GM18861 (cell line): ENCODE data around the gene ARL2.
A peak's percentile ranks its signal among the peaks of the same experiment; 100 is the strongest.
"Not testable (repeated sequence)": the region's sequence is repeated elsewhere in the genome, so short reads cannot be mapped to it uniquely, and the experiment has no call there.

Experiments
- ATAC-seq: cut with Tn5 transposase; IDR thresholded peaks from one replicate; pipeline ENCODE4 v1.9.1; 2021; ENCODE audit not compliant: unreplicated experiment

The ARL2 gene

GRCh38 chr11:65003968-65004367 lies 10.0 kb upstream of the ARL2 start:
- not testable (repeated sequence) for ATAC-seq

DNA sequence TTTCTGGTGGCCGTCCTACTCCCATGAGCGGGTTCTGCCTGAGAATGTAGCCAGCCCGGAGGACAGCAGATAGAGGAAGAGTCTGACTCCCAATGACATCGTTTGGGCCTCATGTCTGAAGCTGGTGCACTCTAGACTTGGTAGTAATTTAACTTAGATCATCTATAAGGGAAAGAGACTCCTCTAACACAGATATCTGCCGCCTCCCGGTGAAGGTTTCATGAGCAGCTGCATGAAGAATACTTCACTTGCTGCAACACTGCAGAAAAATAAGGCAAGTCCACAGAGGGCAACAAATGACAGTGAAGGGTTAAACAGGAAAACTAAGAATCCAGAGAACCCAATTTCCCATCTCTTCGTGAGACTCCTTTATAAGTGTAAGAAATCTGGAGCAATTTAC lies 5.9 kb upstream of the ARL2 start:
- ATAC-seq: no peak

- no peak for ATAC-seq
Measured at GRCh38 chr11:65008873-65009272, 5.1 kb upstream of the ARL2 start.

DNA sequence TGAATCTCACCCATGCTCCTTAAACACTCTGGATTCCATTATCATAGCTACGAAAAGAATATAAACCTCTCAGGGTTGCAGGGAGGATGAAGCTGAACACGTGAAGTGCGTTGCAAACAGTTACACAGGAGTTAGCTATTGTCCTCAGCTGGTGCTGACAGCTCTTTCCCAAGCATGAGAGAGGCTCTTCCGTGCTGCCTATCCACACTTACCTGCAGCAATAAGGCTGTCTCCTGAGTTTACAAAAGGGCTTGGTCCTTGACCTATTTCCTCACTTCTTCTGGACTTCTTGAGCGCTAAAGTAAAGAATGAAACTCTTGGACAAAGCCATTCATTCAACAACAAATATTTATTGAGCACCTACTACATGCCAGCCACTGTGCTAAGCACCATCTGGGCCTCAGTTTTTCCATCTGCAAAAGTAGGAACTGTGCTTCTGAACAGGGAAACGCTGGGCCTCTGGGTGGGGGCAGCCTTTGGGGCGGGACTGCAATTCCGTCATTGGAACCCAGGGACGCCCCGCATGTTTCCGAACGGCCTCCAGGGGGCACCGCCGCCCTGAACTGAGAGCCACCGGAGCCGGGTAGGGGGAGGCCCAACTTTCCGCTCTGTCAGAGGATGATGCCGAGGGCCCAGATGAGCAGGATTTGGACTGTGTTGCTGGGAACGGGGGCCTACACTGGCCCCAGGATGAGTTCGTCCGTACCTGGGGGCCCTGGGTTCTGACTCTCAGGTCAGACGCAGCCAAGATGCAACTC lies 651 bp upstream of the ARL2 start:
- ATAC-seq: peak; percentile 44

- ATAC-seq: no peak
Measured at GRCh38 chr11:65014726-65015227, 817 bp downstream of the ARL2 start.

DNA sequence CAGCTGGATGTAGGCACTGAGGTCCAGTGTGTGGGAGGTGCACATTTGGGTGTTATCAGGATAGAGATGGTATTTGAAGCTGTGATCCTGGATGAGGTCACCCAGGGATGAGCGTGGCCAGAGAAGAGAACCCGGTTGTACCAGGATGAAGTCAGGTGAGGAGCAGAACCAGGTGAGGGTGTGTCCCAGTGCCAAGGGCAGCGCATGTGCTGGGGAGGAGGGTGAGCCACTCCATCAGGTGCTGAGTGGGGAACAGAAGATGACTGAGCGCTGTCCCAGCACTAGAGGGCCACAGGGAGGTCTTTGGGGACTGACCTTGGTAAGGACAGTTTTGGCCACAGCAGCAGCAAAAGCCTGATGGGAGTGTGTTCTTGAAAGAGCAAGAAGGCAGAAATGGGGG lies 2.7 kb downstream of the ARL2 start:
- no peak for ATAC-seq

DNA sequence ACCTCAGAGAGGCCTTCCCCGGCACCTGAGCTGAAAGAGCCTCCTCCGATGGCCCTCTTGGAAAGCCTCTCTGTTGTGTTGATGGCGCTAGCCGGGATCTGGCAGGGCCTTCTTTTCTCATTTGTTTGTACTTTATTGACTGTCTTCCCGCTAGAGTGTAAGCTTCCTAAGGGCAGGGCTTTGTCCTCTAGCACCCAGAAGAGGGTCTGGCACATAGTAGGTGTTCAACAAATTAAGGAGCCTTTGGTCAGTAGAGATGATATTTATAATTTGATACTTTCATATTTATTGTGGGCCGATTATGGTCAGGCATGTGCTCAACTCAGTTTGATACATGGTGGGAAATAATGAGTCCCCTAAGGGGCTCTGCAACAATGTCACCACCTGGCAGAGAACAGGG lies 4.0 kb downstream of the ARL2 start:
- no peak for ATAC-seq

DNA sequence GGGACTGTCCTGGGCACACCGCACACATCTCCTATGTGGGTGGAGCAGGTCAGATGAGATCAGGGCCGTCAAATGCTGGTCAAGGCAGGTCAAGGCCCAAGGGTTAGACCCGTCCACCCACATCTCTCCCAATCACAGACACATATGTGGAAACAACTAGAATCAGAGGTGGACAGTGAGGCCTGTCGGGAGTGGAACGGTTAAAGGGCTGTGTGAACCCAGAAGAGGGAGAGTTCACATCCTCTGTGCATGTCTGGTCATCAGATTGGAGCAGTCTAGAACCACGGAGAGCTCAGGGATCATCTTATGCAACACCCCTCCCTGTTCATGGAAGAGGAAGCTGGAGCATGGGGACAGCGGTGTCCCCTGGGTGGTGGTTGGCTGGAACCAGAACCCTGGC lies 5.9 kb downstream of the ARL2 start:
- ATAC-seq: no peak

DNA sequence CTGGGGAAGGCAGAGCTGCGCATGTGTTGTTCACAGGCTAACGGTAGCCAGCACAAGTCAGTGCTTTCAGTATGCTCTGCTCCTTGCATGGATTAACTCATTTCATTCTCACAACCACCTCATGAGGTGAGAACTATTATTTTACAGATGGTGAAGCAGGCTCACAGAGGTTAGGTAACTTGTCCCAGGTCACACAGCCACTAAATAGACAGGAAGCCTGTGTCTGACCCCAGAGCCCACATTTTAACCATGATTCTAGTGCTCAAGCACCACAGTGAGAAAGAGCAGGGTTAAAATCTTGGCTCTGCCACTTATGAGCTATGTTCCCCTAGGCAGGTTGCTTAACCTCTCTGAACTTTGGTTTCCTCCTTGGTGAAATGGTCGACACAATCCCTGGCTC lies 7.0 kb downstream of the ARL2 start:
- no peak for ATAC-seq

DNA sequence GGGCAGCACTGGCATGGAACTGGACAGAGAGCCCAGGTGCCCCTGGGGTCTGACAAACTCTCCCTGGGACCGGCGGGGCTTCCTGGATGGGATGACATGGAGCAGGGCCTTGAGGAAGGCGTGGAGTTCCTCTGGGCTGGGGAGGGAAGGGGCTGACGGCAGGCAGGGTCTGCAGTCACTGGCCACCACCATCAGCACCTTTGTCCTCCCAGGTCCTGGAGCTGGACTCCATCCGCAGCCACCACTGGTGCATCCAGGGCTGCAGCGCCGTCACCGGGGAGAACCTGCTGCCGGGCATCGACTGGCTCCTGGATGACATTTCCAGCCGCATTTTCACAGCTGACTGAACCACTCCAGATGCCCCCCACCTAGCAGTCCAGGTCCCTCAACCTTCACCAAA lies 7.5 kb downstream of the ARL2 start:
- no peak for ATAC-seq

- not testable (repeated sequence) for ATAC-seq
Measured at GRCh38 chr11:65023502-65023901, 9.5 kb downstream of the ARL2 start.

GRCh38 chr11:65026810-65027209 lies 12.8 kb downstream of the ARL2 start:
- no peak for ATAC-seq

- peak; percentile 79 for ATAC-seq
Measured at GRCh38 chr11:65027213-65028067, 13.5 kb downstream of the ARL2 start, which contains the start of gene SNX15. Gene SNX15 (plus strand): TSS chr11:65027439. CDS start chr11:65027538, 99 bp downstream.

- ATAC-seq: no peak
Measured at GRCh38 chr11:65032216-65032615, 18.3 kb downstream of the ARL2 start.

DNA sequence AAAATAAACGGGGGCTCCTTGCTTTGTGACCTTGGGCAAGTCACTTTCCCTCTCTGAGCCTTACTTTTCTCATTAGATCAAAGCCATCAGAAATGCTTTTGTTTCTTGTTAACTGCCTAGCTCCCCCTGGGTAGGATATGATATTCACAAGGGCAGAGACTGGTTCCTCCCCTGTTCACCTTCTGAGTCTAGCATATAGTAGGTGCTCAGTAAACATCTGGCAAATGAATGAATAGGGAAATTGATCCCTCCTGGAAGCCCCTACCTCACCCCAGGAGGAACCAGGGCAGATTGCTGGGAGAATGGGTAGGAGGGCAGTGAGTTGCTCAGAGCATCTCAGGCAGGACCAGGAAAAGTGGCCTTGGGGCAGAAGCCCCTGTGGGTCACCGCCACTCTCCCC lies 20.5 kb downstream of the ARL2 start:
- no peak for ATAC-seq

GRCh38 chr11:65035579-65035978 lies 21.6 kb downstream of the ARL2 start:
- no peak for ATAC-seq

- ATAC-seq: no peak
Measured at GRCh38 chr11:65036931-65037330, 23.0 kb downstream of the ARL2 start.

DNA sequence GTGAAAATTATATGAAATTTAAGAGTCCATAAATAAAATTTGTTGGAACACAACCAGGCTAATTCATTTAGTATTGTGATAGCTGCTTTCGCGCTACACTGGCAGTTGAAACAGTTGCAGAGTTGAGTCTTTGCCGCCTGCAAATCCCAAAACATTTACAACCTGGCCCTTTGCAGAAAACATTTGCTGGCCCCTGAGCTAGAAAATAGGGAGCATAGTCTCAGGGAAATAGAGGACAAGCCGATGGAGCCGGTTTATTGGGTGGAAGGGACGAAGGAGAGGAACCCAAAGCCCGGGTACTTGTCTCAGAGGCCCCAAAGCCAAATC lies 26.5 kb downstream of the ARL2 start:
- ATAC-seq: no peak

DNA sequence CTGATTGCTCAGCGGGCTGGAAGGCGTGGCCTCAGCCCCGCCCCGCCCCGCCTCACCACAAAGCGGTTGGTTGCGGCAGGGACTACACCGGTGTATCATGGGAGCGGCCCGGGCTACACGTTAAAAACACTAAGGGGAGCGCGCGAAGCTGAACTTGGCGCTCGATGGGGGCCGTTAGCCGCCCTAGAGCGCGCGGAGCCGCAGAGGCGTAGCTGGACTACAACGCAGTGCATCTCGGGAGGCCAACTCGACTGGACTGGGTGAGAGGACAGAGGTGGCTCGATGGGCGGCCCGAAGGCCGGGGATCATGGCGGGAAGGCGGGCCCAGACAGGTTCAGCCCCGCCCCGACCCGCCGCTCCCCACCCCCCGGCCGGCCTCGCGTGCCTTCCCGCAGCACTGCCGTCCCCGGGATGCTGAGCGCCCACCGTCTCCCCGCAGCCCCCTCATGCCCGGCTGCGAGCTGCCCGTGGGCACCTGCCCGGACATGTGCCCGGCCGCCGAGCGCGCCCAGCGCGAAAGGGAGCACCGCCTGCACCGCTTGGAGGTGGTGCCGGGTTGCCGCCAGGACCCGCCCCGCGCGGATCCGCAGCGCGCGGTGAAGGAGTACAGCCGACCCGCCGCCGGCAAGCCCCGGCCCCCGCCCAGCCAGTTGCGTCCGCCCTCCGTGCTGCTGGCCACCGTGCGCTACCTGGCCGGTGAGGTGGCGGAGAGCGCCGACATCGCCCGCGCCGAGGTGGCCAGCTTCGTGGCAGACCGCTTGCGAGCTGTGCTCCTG lies 27.1 kb downstream of the ARL2 start, which contains the start of gene SAC3D1:
Gene SAC3D1, plus strand, starts transcription at position 364 of the 776 bp plus-strand sequence. Its CDS starts 83 bp downstream, at position 447.
- ATAC-seq: peak; percentile 75

DNA sequence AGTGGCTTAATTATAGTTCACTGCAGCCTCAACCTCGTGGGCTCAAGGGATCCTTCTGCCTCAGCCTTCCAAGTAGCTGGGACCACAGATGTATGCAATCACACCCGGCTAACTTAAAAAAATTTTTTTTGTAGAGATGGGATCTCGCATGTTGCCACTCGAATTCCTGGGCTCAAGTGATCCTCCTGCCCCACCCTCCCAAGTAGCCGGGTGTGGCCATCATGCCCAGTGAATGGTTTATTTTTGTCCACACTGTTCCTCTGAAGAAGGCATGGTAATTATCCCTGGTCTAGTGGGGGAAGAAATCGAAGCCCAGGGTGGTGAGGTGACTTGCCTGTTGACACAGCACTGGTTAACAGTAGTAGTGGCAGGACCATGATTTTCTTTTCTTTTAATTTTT lies 28.9 kb downstream of the ARL2 start:
- no peak for ATAC-seq

- no peak for ATAC-seq
Measured at GRCh38 chr11:65043881-65044501, 30.0 kb downstream of the ARL2 start.
